Vagina (tissue), 2 donors: Measurements from ENCODE around the gene CRHBP.

ENCODE experiments used
- POLR2AphosphoS5 ChIP-seq, 2 donors: sonication (generic); formaldehyde crosslinking; IDR thresholded peaks; one replicate each; pipeline ENCODE4 v1.9.0; 2017; ENCODE audit warnings: antibody characterized with exemption in 2 of 2, mild to moderate bottlenecking in 2 of 2, low read depth in 1 of 2; ENCODE audit not compliant: insufficient read depth in 1 of 2
- TF ChIP-seq, protein P1 (sequence below), 3 experiments: fragments of 450-650 bp in 2 of 3; fragments of 200-600 bp in 1 of 3; sonication (generic) in 1 of 3; IDR thresholded peaks; one replicate each; pipeline ENCODE4 v1.5.1; 2017 to 2019; ENCODE audit warnings: antibody characterized with exemption in 3 of 3, mild to moderate bottlenecking in 2 of 3, moderate library complexity in 2 of 3

DNA sequence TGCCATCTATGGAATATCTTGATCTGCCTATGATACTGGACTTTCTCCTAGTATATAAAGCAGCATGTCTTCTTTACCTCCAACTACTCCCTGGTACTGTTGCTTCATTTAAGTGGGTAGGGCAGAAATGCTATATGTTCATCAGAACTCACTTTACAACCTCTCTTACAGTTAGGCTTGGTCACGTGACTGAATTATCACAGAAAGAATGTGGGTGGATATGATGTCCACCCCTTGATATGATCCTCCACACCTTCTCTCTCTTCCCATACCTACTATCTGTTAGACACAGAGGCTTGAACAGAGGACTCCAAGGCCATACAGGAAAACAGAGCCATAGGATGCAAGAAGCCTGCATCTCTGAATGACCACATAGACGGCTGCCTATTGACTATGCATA is 19.8 kb downstream of the CRHBP start:
- TF ChIP-seq, protein P1, sequence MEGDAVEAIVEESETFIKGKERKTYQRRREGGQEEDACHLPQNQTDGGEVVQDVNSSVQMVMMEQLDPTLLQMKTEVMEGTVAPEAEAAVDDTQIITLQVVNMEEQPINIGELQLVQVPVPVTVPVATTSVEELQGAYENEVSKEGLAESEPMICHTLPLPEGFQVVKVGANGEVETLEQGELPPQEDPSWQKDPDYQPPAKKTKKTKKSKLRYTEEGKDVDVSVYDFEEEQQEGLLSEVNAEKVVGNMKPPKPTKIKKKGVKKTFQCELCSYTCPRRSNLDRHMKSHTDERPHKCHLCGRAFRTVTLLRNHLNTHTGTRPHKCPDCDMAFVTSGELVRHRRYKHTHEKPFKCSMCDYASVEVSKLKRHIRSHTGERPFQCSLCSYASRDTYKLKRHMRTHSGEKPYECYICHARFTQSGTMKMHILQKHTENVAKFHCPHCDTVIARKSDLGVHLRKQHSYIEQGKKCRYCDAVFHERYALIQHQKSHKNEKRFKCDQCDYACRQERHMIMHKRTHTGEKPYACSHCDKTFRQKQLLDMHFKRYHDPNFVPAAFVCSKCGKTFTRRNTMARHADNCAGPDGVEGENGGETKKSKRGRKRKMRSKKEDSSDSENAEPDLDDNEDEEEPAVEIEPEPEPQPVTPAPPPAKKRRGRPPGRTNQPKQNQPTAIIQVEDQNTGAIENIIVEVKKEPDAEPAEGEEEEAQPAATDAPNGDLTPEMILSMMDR (IDR thresholded peaks at IDR 0.05), result no peak
- no peak for TF ChIP-seq POLR2AphosphoS5 (IDR thresholded peaks at IDR 0.05; ENCODE audit: insufficient read depth in 1 of 2, low read depth in 1 of 2)
